Ishikawa (cell line): ENCODE data around the gene TBC1D17.

Experiments
- CEBPB ChIP-seq: IDR thresholded peaks from 2 replicates; pipeline ENCODE4 v1.6.1; 2012
- CREB1 ChIP-seq: IDR thresholded peaks from 2 replicates; pipeline ENCODE4 v1.6.1; 2012; ENCODE audit warnings: low read depth
- EGR1 ChIP-seq: IDR thresholded peaks from 2 replicates; pipeline ENCODE4 v1.6.1; 2012
- EP300 ChIP-seq: IDR thresholded peaks from 2 replicates; pipeline ENCODE4 v1.6.1; 2012; ENCODE audit warnings: borderline replicate concordance
- FOXM1 ChIP-seq: IDR thresholded peaks from 2 replicates; pipeline ENCODE4 v1.6.1; 2012; ENCODE audit warnings: low read depth, borderline replicate concordance
- MAX ChIP-seq: IDR thresholded peaks from 2 replicates; pipeline ENCODE4 v1.6.1; 2012
- NFIC ChIP-seq: IDR thresholded peaks from 2 replicates; pipeline ENCODE4 v1.6.1; 2012
- RAD21 ChIP-seq: IDR thresholded peaks from 2 replicates; pipeline ENCODE4 v1.6.1; 2012; ENCODE audit warnings: low read depth
- REST ChIP-seq: IDR thresholded peaks from 2 replicates; pipeline ENCODE4 v1.6.1; 2012; ENCODE audit warnings: low read depth, mild to moderate bottlenecking
- TAF1 ChIP-seq: IDR thresholded peaks from 2 replicates; pipeline ENCODE4 v1.6.1; 2012; ENCODE audit warnings: low read depth, mild to moderate bottlenecking
- TCF12 ChIP-seq: IDR thresholded peaks from 2 replicates; pipeline ENCODE4 v1.6.1; 2012; ENCODE audit warnings: low read depth
- TEAD4 ChIP-seq: IDR thresholded peaks from 2 replicates; pipeline ENCODE4 v1.6.1; 2012
- USF1 ChIP-seq: IDR thresholded peaks from 2 replicates; pipeline ENCODE4 v1.6.1; 2012
- YY1 ChIP-seq: IDR thresholded peaks from 2 replicates; pipeline ENCODE4 v1.6.1; 2012; ENCODE audit warnings: low read depth
- ZBTB7A ChIP-seq: IDR thresholded peaks from 2 replicates; pipeline ENCODE4 v1.6.1; 2012; ENCODE audit warnings: low read depth

Gene TBC1D17

GRCh38 chr19:49881186-49881585, 3.7 kb downstream of the TBC1D17 start:
- TF ChIP-seq USF1: no peak
- no peak for TF ChIP-seq REST
- no peak for TF ChIP-seq CEBPB
- TF ChIP-seq EGR1: no peak
- TF ChIP-seq FOXM1: no peak
- TF ChIP-seq MAX: no peak
- no peak for TF ChIP-seq TAF1
- TF ChIP-seq TEAD4: no peak
- no peak for TF ChIP-seq TCF12
- no peak for TF ChIP-seq RAD21
- no peak for TF ChIP-seq ZBTB7A
- no peak for TF ChIP-seq CREB1
- no peak for TF ChIP-seq YY1
- no peak for TF ChIP-seq NFIC
- TF ChIP-seq EP300: no peak

GRCh38 chr19:49881672-49882394, 4.3 kb downstream of the TBC1D17 start:
- TF ChIP-seq ZBTB7A (no peak), TCF12 (no peak), USF1 (peak; percentile 74)

- TF ChIP-seq ZBTB7A: no peak
- no peak for TF ChIP-seq TEAD4
- no peak for TF ChIP-seq NFIC
- TF ChIP-seq EGR1: no peak
- TF ChIP-seq EP300: no peak
- no peak for TF ChIP-seq REST
- TF ChIP-seq FOXM1: no peak
- no peak for TF ChIP-seq RAD21
- no peak for TF ChIP-seq USF1
- TF ChIP-seq CREB1: no peak
- no peak for TF ChIP-seq MAX
- no peak for TF ChIP-seq TAF1
- no peak for TF ChIP-seq TCF12
- no peak for TF ChIP-seq CEBPB
- no peak for TF ChIP-seq YY1
Measured at GRCh38 chr19:49882643-49883042, 5.1 kb downstream of the TBC1D17 start.

- no peak for TF ChIP-seq CREB1
- no peak for TF ChIP-seq CEBPB
- TF ChIP-seq ZBTB7A: no peak
- no peak for TF ChIP-seq MAX
Measured at GRCh38 chr19:49883094-49883493, 5.6 kb downstream of the TBC1D17 start.

GRCh38 chr19:49884109-49884508, 6.6 kb downstream of the TBC1D17 start:
- no peak for TF ChIP-seq TCF12
- TF ChIP-seq TEAD4: no peak
- no peak for TF ChIP-seq TAF1
- no peak for TF ChIP-seq YY1
- TF ChIP-seq NFIC: no peak
- no peak for TF ChIP-seq EGR1
- no peak for TF ChIP-seq CEBPB
- no peak for TF ChIP-seq CREB1

- TF ChIP-seq TCF12 (no peak), NFIC (no peak), REST (no peak), ZBTB7A (no peak), CEBPB (no peak), TAF1 (no peak), USF1 (no peak), YY1 (no peak), TEAD4 (no peak), MAX (no peak)
Measured at GRCh38 chr19:49884760-49885159, 7.3 kb downstream of the TBC1D17 start.
